ENCODE results near the gene FGF6.
A peak's percentile ranks its signal among the peaks of the same experiment; 100 is the strongest.

The FGF6 gene

DNA sequence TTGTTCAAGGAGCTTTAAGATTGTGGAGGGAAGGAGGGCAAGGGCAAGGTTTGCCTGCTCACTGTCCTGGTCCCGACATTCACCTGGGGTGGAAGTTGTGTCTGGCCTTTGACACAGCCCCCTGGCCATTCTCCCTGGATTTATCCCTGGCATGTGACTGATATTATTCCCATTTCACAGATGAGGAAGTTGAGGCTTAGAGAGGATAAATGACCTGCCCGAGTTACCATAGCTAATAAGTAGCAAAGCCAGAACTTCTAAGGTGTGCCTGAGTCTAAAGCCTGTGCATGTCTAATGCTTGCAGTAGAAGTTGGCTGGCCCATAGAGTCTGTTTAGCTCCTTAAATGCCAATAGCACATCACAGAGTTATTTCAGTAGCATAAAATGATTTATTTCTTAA, 720 bp upstream of the FGF6 start:
- DNase-seq, result no peak

GRCh38 chr12:4444031-4444430, 1.6 kb downstream of the FGF6 start:
- no peak for DNase-seq

GRCh38 chr12:4443616-4444015, 2.0 kb downstream of the FGF6 start:
- no peak for DNase-seq

GRCh38 chr12:4441355-4442335, 4.0 kb downstream of the FGF6 start:
- no peak for DNase-seq

GRCh38 chr12:4440187-4440941, 5.3 kb downstream of the FGF6 start:
- no peak for DNase-seq

GRCh38 chr12:4439736-4440135, 5.9 kb downstream of the FGF6 start:
- no peak for DNase-seq

DNA sequence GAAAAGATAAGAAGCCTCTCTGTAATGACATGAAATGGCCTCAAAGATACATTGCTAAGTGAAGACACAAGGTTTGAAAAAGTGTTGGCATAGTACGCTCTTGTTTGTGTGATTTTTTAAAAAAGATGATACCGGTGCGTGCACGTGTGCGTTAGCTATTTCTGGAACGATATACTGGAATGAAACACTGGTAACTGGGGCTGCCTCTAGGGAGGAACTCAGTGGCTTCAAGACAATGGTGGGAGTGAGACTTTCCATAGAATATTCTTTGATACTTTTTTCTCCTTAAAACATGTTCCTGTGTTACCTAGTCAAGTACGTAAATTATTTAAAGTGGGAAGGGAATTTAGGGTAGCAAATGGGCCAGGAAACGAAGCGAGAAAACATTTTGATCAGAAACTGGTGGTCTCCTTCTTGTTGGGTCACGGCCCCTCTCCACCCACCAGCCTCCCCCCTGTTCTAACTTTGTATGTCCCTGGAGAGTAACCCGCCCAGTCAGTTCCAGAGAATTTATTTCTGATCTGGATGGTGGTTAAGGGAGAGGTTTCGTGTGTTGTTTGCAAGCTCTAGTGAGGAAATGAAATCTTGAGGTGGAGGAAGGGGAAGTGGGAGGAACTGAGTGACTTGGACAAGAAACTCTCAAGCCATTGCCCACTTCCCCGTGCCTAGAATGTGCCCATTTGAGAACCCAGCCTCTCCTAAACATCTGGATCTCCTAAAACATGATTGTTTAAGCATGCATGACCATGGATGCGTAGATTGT, 6.6 kb downstream of the FGF6 start:
- DNase-seq, result peak in 1 of 2 donors; percentile 9

- DNase-seq, result no peak
These were observed 10.1 kb downstream of the FGF6 start for GRCh38 chr12:4435537-4435936.

DNA sequence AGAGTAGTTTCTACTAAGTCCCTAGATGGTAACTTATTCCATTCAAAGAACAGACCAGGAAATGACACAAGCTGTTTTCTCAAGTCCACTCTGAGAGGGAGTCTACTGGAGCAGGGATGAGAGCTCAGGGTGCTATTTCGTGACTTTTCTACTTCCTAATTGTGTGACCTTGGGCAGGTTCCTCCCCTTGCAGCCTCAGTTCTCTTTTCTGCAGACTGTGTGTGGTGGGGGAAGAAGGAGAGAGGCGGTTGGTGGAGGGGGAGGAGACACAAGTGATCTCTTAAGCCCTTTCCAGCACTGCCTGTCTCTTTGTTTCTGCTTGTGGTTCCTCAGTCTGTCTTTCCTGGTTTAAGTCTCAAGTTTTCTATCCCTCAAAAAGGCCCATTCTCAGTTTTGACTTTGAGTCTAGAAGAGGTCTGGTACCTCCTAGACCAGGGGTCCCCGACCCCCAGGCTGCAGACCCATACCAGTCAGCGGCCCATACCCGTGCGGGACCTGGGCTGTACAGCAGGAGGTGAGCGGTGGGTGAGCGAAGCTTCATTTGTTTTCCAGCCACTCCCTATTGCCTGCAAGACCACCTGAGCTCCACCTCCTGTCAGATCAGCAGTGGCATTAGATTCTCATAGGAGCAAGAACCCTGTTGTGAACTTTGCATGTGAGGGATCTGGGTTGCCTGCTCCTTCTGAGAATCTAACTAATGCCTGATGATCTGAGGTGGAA, 10.7 kb downstream of the FGF6 start:
- peak in 1 of 2 donors; percentile 62 for DNase-seq

- no peak for DNase-seq
These were observed 11.3 kb downstream of the FGF6 start for GRCh38 chr12:4434301-4434700.

DNA sequence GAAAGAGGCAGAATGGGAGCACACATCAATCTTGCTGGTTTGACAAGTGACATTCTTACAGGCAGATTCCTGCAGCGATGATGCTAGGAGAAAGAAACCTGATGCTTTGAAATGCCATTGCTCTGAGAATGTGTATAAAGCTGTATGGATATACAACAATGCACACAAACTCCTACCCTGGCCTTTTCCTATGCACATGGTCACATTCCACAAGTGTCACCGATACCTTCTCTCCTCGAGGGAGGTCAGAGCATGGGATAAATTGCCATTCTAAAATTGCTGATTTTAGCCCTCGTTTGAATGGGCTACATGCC, 11.9 kb downstream of the FGF6 start:
- no peak for DNase-seq

- no peak for DNase-seq
These were observed 12.5 kb downstream of the FGF6 start for GRCh38 chr12:4432878-4433744.

DNA sequence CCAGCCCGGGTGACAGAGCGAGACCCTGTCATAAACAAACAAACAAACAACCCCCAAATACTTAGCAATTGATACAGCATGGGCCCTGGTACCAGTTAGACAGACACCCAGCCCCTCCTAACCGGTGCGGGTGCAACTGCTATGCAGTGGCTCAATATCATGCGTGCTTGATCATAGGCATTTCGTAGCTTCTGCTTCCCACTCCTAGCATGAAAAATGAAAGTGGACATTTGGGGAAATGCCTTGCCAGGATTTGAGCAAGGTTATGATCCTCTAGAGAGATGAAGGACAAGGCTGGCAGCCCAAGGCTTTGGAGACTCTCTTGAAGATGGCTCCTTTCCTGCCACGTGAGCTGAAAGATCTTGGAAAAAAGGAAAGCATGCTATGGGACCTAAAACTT, 13.7 kb downstream of the FGF6 start:
- DNase-seq, result no peak

DNA sequence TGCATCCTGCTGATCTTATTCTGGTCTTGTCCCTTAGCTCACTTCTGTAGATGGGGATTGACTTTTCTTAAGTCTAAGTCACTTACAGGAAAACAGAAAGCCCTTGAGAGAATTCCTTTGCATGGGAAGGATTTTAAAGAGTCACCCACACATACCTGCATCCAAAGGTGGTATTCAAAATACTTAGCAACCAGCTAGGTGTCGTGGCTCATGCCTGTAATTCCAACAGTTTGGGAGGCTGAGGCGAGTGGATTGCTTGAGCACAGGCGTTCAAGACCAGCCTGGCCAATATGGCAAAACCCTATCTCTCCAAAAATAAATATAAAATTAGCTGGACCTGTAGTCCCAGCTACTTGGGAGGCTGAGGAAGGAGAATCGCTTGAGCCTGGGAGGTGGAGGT, 14.2 kb downstream of the FGF6 start:
- DNase-seq, result no peak

GRCh38 chr12:4424422-4424821, 21.2 kb downstream of the FGF6 start:
- DNase-seq, result no peak

GRCh38 chr12:4423528-4424195, 22.0 kb downstream of the FGF6 start:
- DNase-seq, result no peak

GRCh38 chr12:4422985-4423384, 22.6 kb downstream of the FGF6 start:
- DNase-seq, result no peak

GRCh38 chr12:4421590-4422031, 24.0 kb downstream of the FGF6 start:
- DNase-seq, result peak in 1 of 2 donors; percentile 30

DNA sequence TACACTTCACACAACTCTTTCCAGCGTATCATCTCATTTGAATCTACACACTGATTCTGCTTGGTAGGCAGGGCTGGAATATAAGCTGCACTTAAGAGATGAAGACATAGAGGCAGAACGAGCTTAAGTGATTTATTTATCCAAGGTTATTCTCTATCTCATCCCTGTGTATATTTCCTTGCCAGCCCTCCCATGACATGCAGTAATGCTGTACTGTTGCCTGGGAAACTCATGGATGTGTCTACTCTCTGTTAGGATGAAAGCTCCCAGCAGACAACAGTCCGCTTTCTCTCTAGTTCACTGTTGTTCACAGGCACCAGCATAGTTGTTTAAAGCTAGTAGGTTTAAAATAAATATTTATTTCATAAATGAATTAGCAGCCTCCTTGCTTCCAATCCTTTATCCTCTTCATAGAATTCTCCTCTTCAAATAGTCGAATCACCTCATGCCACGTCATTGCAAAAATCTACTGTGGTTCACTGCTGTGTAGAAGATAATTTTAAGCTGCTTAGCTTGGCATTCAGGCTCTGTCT, 25.4 kb downstream of the FGF6 start:
- no peak for DNase-seq

DNA sequence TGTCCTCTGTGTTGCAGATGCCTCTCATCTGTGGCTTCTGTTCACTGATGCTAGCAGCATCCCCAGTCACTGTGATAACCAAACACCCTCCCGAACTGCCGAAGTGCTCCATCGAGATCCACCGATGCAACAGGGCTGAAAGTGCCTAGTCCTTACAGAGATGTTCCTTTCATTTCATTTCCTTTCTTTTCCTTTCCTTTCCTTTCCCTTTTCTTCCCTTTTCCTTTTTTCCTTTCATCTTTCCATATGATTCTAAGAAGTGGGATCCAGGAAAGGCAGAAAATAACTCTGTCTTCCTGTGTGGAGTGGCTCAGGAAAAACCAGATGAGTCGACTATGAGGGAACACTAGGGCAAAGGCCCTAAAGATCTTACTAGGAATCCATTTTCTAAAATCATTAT, 26.7 kb downstream of the FGF6 start:
- DNase-seq, result no peak

DNA sequence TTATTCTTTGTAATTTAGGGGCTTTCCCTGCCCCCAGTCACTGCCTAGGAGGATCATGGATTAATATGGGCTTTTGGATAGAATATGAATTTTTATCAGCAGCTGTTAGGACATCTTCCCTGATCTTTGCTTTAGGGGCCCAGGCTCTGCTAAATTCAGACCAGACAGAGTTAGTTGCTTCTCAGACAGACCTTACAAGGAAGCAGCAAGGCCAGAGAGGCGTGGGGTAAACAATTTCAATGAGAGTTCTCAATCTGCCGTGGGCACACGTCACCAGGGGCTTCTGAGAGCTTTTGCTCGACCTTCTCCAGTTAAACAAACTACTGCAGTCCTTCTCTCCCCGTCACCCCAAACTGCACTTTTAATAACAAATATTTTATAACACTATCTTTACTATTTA, 27.7 kb downstream of the FGF6 start:
- no peak for DNase-seq
